Measurements from ENCODE around the gene CYP19A1.

DNA sequence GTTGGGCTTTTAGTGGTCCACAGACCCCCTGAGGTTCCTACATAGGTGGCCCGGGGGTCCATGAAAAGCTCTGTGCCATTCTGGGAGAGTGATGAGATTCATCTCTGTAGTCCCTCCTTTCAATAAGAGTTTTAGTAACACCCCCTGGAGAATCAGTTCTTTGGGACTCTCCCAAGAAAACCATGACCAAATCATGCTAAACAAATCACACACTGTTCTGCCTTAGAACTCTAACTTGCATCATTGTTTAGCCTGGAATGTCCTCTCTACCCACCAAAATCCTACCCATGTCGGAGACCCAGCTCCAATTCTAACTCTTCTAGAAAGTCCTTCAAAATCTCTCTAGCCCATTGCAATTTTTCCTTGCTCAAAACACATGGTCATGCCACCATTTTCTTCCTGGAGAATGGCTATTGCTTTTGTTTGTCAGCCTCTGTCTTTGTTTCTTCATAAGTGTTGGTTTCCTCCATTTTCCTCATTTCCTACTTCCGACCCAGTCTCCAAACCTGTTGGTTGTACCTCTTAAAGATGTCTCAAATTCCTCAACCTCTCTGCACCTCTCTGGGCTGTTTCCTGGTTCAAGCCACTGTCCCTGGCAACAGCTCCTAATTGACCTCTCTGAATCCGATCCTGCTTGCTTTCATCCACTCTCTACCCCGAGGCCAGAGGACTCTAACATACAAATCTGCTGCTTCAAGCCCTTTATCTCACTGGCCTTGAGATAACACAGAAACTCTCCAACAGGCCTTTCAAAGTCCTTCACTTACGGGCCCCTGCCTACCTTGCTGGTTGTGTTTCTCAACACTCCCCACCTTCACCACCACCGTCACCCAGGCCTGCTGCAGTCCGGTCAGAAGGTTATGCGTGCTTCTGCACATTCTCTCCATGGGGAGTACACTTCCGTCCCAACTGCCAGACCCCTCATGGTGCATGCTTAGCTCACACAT lies 23.7 kb downstream of the CYP19A1 start:
- TF ChIP-seq, protein P1, sequence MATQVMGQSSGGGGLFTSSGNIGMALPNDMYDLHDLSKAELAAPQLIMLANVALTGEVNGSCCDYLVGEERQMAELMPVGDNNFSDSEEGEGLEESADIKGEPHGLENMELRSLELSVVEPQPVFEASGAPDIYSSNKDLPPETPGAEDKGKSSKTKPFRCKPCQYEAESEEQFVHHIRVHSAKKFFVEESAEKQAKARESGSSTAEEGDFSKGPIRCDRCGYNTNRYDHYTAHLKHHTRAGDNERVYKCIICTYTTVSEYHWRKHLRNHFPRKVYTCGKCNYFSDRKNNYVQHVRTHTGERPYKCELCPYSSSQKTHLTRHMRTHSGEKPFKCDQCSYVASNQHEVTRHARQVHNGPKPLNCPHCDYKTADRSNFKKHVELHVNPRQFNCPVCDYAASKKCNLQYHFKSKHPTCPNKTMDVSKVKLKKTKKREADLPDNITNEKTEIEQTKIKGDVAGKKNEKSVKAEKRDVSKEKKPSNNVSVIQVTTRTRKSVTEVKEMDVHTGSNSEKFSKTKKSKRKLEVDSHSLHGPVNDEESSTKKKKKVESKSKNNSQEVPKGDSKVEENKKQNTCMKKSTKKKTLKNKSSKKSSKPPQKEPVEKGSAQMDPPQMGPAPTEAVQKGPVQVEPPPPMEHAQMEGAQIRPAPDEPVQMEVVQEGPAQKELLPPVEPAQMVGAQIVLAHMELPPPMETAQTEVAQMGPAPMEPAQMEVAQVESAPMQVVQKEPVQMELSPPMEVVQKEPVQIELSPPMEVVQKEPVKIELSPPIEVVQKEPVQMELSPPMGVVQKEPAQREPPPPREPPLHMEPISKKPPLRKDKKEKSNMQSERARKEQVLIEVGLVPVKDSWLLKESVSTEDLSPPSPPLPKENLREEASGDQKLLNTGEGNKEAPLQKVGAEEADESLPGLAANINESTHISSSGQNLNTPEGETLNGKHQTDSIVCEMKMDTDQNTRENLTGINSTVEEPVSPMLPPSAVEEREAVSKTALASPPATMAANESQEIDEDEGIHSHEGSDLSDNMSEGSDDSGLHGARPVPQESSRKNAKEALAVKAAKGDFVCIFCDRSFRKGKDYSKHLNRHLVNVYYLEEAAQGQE (IDR thresholded peaks at IDR 0.05; ENCODE audit: low read depth, low read length), result no peak
- no peak for TF ChIP-seq POLR2AphosphoS5 (IDR thresholded peaks at IDR 0.05; ENCODE audit: low read depth, low read length)
- TF ChIP-seq MXI1 (IDR thresholded peaks at IDR 0.05; ENCODE audit: low read depth, low read length), result no peak
- TF ChIP-seq, protein P2, sequence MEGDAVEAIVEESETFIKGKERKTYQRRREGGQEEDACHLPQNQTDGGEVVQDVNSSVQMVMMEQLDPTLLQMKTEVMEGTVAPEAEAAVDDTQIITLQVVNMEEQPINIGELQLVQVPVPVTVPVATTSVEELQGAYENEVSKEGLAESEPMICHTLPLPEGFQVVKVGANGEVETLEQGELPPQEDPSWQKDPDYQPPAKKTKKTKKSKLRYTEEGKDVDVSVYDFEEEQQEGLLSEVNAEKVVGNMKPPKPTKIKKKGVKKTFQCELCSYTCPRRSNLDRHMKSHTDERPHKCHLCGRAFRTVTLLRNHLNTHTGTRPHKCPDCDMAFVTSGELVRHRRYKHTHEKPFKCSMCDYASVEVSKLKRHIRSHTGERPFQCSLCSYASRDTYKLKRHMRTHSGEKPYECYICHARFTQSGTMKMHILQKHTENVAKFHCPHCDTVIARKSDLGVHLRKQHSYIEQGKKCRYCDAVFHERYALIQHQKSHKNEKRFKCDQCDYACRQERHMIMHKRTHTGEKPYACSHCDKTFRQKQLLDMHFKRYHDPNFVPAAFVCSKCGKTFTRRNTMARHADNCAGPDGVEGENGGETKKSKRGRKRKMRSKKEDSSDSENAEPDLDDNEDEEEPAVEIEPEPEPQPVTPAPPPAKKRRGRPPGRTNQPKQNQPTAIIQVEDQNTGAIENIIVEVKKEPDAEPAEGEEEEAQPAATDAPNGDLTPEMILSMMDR (IDR thresholded peaks at IDR 0.05), result no peak
- TF ChIP-seq, protein P3, sequence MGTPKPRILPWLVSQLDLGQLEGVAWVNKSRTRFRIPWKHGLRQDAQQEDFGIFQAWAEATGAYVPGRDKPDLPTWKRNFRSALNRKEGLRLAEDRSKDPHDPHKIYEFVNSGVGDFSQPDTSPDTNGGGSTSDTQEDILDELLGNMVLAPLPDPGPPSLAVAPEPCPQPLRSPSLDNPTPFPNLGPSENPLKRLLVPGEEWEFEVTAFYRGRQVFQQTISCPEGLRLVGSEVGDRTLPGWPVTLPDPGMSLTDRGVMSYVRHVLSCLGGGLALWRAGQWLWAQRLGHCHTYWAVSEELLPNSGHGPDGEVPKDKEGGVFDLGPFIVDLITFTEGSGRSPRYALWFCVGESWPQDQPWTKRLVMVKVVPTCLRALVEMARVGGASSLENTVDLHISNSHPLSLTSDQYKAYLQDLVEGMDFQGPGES (IDR thresholded peaks at IDR 0.05; ENCODE audit: low read depth, low read length), result no peak
- no peak for TF ChIP-seq RCOR1 (IDR thresholded peaks at IDR 0.05; ENCODE audit: low read length)
- no peak for TF ChIP-seq NRF1 (IDR thresholded peaks at IDR 0.05; ENCODE audit: low read depth, low read length)
- no peak for TF ChIP-seq SMC3 (IDR thresholded peaks at IDR 0.05; ENCODE audit: low read depth, low read length)
- no peak for TF ChIP-seq FOXJ3 (CRISPR knock-in tag; IDR thresholded peaks at IDR 0.05)
- no peak for TF ChIP-seq RAD21 (IDR thresholded peaks at IDR 0.05; ENCODE audit: low read length)

All from SK-N-SH (cell line).